Hematopoietic multipotent progenitor cell treated with erythropoietin and hydrocortisone succinate and interleukin-3 and kit ligand, for 8 days (in vitro differentiated cells): Measurements from ENCODE around the gene SLC23A1.
"Not testable (repeated sequence)": the region's sequence is repeated elsewhere in the genome, so short reads cannot be mapped to it uniquely, and the experiment has no call there.

Source experiments
- DNase-seq: peaks from one replicate; pipeline ENCODE4 v3.0.0-alpha.2; 2015

SLC23A1 gene

DNA sequence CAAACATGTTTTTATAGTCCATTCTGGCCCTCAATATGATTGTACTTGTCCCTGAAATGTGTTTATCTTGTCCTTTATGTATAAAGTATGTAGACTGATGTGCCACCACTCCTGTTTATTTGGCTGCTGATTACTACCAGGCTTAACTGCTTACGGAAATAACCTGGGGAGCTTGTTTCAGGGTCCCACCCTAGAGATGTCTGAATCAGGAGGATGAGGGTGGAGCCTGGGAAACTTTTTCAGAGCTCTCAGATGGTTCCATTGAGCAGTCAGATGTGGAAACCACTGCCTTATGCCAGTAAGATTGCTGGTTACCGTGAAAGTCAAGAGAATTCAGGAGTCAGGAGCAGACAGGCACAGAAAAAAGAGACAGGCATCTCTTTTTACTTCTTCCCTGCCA, 19.2 kb downstream of the SLC23A1 start:
- no peak for DNase-seq

GRCh38 chr5:139361835-139362429, 21.2 kb downstream of the SLC23A1 start:
- no peak for DNase-seq

DNA sequence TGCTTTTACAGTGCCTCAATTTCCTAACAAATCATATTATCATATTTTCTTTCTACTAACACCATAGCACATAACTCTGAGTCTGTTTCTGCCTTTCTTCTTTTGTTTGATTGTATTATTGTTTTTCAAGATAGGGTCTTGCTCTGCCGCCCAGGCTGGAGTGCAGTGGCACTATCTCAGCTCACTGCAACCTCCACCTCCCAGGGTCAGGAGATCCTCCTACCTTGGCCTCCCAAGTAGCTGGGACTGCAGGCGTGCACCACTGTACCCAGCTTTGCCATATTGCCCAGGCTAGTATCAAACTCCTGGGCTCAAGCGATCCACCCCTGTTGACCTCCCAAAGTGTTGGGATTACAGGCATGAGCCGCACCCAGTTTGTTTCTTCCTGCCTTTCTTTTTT, 22.7 kb downstream of the SLC23A1 start:
- DNase-seq: no peak

GRCh38 chr5:139358064-139358463, 25.0 kb downstream of the SLC23A1 start:
- no peak for DNase-seq

DNA sequence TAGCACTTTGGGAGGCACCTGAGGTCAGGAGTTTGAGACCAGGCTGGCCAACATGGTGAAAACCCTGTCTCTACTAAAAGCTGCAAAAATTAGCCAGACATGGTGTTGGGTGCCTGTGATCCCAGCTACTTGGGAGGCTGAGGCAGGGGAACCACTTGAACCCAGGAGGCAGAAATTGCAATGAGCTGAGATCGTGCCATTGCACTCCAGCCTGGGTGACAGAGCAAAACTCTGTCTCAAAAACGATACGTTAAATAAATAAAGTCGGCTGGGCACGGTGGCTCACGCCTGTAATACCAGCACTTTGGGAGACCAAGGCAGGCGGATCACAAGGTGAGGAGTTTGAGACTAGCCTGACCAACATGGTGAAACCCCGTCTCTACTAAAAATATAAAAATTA, 27.2 kb downstream of the SLC23A1 start:
- DNase-seq: not testable (repeated sequence)

- no peak for DNase-seq
Measured at GRCh38 chr5:139354186-139354585, 28.9 kb downstream of the SLC23A1 start.

- not testable (repeated sequence) for DNase-seq
Measured at GRCh38 chr5:139347863-139348262, 35.2 kb downstream of the SLC23A1 start.

DNA sequence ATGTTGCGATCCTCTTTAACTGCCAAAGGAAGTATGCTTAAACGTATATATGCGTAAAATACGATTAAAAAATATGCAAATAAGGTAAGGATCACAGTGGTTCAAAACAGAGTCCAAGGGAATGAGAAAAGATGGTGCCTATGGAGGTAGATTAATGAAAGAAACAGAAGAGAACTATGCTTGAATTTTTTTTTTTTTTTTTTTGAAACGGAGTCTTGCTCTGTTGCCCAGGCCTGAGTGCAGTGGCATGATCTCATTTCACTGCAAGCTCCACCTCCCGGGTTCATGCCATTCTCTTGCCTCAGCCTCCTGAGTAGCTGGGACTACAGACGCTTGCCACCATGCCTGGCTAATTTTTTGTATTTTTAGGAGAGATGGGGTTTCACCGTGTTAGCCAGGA, 37.7 kb downstream of the SLC23A1 start:
- not testable (repeated sequence) for DNase-seq

- DNase-seq: no peak
Measured at GRCh38 chr5:139344177-139344576, 38.9 kb downstream of the SLC23A1 start.

GRCh38 chr5:139343476-139343875, 39.6 kb downstream of the SLC23A1 start:
- no peak for DNase-seq

DNA sequence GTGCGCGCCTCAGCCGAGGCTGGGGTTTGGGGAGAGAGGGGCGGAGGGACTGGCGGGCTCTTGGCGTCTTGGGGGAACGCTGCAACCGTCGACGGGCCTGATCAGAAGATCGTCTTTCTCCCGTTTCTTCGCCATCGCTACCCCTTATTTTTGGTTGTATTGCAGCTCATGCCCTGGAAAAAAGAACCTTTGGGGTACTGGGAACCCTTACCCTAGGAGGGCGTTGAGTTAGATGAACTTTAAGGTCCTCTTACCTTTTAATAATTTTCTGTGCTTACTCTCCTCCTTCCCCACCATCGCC, 40.7 kb downstream of the SLC23A1 start:
- DNase-seq: no peak

DNA sequence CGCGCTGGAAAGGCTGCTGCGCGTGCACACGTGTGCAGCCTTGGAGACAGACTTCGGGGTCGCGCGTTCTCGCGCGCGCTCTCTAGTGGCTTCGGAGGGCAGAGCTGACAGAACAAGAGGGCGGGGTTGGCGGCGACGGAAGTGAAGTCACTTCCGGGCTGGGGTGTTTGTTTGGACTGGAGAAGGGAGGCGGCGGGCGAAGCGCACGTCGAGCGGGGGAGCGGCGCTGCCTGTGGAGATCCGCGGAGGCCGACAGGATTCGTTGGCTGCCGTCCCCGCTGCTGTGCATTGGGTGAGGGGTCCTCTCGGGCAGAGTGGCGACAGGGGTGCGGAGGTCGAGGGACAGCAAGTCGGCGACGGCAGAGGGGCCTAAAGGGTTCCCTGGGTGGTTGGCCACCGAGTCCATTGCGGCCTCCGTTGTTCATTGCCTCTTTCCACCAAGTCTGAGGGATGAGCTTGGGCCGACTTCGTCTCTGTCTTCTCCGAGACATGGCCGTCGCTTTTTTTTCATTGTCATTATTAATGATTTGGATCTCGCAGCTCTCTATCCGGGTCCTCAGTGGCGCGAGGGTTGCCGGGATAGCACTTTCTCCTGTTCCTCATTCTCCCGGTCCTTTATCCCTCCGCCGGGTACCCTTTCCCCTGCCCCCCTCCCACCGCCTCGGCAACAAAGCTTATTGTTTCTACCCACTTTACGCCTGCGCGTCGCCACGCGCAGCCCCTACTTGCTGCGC, 41.2 kb downstream of the SLC23A1 start, which contains the start of gene PAIP2:
Gene PAIP2, plus strand, starts transcription at position 166 of the 734 bp plus-strand sequence. CDS start 21,931 bp downstream, outside the sequence.
- peak; percentile 97 for DNase-seq

- no peak for DNase-seq
Measured at GRCh38 chr5:139341187-139341688, 41.9 kb downstream of the SLC23A1 start.

- no peak for DNase-seq
Measured at GRCh38 chr5:139340051-139340450, 43.0 kb downstream of the SLC23A1 start.

GRCh38 chr5:139335811-139336210, 47.3 kb downstream of the SLC23A1 start:
- DNase-seq: no peak
